Neural crest cell (in vitro differentiated cells): ENCODE data around the gene ADAMTS19. TPM values are rescaled to one million over a fixed set of nuclear protein-coding genes. Genes with fewer than 3 reads are reported as not detected.

Experiments
- DNase-seq: peaks from one replicate; pipeline ENCODE4 v3.0.0; 2021; ENCODE audit warnings: low read depth, mixed read lengths, low spot score
- H3K27ac Mint-ChIP-seq: one replicate; pipeline ENCODE4 v1.8.0; 2021; ENCODE audit warnings: mild to moderate bottlenecking, mixed read lengths; ENCODE audit not compliant: unreplicated experiment
- H3K27me3 Mint-ChIP-seq: 2 replicates; pipeline ENCODE4 v1.8.0; 2021; ENCODE audit warnings: low read depth, mild to moderate bottlenecking, mixed read lengths
- H3K36me3 Mint-ChIP-seq: 2 replicates; pipeline ENCODE4 v1.8.0; 2021; ENCODE audit warnings: low read depth, mild to moderate bottlenecking, mixed read lengths
- H3K4me1 Mint-ChIP-seq: 2 replicates; pipeline ENCODE4 v1.8.0; 2021; ENCODE audit warnings: mixed read lengths
- H3K4me3 Mint-ChIP-seq: one replicate; pipeline ENCODE4 v1.8.0; 2021; ENCODE audit warnings: mild to moderate bottlenecking, mixed read lengths
- H3K9me3 Mint-ChIP-seq: 2 replicates; pipeline ENCODE4 v1.8.0; 2021; ENCODE audit warnings: mixed read lengths
- total RNA-seq: library from RNA; stranded (reverse); gene quantifications from 2 replicates; pipeline ENCODE4 v1.2.1, GENCODE V29; 2021
- TF ChIP-seq, protein P1 (sequence below): fragments of 200-600 bp; sonication (generic); conservative IDR thresholded peaks from 2 replicates; pipeline ENCODE4 v1.5.0; 2021; ENCODE audit warnings: antibody characterized with exemption, mild to moderate bottlenecking

The ADAMTS19 gene
- total RNA-seq, 1 donor from 2014 or later = 3.1 TPM

DNA sequence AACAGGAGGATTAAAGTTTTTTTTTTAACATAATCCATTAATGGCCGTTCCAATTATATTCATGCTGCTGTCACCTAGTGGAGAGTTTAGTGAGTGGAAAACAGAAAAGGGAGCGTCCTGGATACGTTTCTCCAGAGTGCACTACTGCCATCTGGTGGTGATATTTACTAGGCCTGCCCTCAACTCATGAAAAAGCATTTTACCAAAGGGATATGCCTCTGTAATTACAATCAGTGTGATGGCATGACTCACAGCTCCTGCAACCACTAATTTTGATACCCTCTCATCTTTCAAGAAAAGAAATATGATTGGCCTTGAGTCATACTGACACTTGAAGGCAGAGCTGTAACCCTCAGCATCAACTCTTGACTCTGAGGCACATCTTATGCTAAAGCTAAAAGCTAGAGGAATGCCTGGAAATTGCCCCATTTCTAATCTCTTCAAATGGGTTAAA lies 307.9 kb downstream of the ADAMTS19 start:
- peaks cover 2% of the 10 kb centered on the region for H3K27me3 Mint-ChIP-seq
- peaks cover 4% of the 10 kb centered on the region for H3K4me1 Mint-ChIP-seq
- no peaks in the 10 kb centered on the region for H3K9me3 Mint-ChIP-seq
- TF ChIP-seq, protein P1, sequence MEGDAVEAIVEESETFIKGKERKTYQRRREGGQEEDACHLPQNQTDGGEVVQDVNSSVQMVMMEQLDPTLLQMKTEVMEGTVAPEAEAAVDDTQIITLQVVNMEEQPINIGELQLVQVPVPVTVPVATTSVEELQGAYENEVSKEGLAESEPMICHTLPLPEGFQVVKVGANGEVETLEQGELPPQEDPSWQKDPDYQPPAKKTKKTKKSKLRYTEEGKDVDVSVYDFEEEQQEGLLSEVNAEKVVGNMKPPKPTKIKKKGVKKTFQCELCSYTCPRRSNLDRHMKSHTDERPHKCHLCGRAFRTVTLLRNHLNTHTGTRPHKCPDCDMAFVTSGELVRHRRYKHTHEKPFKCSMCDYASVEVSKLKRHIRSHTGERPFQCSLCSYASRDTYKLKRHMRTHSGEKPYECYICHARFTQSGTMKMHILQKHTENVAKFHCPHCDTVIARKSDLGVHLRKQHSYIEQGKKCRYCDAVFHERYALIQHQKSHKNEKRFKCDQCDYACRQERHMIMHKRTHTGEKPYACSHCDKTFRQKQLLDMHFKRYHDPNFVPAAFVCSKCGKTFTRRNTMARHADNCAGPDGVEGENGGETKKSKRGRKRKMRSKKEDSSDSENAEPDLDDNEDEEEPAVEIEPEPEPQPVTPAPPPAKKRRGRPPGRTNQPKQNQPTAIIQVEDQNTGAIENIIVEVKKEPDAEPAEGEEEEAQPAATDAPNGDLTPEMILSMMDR = peak; percentile 99
- DNase-seq = peak; percentile 71
- no peaks in the 10 kb centered on the region for H3K36me3 Mint-ChIP-seq
- peak overlapping the region; percentile 17 for H3K4me3 Mint-ChIP-seq
- H3K27ac Mint-ChIP-seq = no peak overlapping the region

DNA sequence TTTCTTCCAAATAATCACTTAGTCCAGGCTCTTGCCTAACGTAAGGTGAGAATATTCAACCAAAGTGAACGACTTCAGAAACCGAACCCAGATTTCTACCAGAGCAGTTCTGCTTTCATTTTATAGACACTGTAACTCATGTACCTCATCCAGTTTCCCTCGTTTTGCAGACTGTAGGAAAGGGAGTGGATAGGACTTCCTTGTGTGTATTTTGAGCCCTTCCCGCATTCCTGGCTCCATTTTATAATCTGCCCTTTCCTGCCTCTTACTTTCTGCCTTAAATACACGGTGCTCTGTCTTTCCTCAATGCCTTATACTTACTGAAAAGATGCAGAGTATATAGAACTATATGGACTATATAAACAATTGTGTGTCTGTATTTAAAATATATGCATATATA lies 308.6 kb downstream of the ADAMTS19 start:
- Mint-ChIP-seq H3K27ac (no peak overlapping the region), H3K36me3 (no peaks in the 10 kb centered on the region), H3K9me3 (no peaks in the 10 kb centered on the region), H3K4me3 (no peak overlapping the region), H3K27me3 (peaks cover 2% of the 10 kb centered on the region), H3K4me1 (peaks cover 4% of the 10 kb centered on the region)
- no peak for DNase-seq
- TF ChIP-seq, protein P1 = no peak

DNA sequence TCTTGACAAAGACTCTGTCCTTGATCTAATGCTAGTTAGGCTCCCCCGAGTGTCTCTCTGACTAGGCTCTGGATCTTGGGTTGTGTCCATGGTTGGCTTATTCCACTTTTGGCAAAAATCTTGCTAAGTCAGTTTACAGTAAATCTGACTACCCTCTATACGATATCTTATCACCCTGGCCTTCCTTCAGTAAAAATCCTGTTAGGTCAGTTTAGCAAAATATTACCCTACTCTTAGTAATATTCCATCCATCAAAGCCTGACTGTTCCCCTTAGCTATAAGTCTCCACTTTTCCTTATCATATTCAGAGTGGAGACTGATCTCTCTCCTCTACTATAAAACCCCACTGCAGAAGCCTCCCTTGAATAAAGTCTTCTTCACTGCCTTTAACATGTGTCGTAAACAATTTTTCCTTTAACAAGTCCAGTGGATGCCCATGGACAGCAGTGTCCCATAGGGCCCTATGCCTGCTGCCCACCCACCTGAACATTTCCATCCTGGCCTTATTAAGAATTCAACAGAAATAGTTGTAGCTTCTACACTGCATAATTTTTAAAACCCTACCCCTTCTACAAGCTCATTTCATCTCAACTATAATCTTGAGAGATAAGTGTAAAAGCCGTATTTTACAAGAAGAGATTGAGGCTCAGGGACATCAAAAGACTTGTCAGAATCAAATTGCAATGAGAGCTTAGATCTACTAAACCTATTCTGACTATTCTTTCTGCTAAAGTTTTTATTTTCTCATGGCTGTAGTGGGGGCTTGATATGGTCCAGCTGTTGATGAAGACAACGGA lies 310.1 kb downstream of the ADAMTS19 start:
- Mint-ChIP-seq H3K36me3 (no peaks in the 10 kb centered on the region), H3K9me3 (no peaks in the 10 kb centered on the region), H3K4me1 (peaks cover 4% of the 10 kb centered on the region), H3K4me3 (no peak overlapping the region), H3K27me3 (peaks cover 2% of the 10 kb centered on the region), H3K27ac (no peak overlapping the region)
- TF ChIP-seq, protein P1 = no peak
- DNase-seq = no peak

DNA sequence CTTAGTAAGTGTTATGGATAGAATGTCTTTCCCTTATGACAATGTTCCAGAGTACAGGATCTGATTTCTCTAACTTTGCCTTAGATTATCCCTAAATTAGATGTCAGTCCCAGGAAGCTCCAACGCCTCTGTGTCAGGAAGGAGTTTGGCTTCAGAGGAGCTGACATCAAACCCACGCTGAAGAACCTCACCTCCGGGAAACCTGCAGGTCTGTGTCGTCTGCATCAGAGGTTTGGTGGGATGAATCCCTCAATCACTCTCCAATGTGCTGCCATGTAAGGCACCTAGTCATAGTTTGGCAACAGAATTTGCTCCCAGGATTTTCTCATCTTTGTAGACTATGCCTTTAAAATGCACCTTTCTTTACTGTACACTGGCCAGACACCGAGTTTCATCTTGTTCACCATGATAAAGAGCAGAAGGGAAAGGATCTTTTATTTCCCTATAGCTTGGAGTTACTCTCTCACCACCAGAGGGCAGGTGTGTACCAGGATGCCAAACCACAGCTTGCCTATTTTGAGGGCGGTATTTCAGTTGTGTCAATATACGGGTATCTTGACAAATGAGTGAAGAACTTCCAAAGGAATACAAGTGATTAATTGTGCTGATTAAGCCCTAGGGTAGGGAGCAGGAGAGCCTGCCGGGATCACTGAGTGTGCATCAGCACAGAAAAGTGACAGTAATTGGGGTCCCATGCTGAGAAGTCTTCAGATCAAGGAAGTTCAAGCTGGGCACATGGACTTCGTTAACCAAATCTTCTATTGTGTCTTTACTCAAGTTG lies 311.1 kb downstream of the ADAMTS19 start:
- TF ChIP-seq, protein P1 = peak; percentile 89
- Mint-ChIP-seq H3K4me1 (peaks cover 4% of the 10 kb centered on the region), H3K9me3 (no peaks in the 10 kb centered on the region), H3K36me3 (no peaks in the 10 kb centered on the region), H3K27ac (no peak overlapping the region), H3K27me3 (peaks cover 2% of the 10 kb centered on the region), H3K4me3 (no peak overlapping the region)
- DNase-seq = peak; percentile 66

DNA sequence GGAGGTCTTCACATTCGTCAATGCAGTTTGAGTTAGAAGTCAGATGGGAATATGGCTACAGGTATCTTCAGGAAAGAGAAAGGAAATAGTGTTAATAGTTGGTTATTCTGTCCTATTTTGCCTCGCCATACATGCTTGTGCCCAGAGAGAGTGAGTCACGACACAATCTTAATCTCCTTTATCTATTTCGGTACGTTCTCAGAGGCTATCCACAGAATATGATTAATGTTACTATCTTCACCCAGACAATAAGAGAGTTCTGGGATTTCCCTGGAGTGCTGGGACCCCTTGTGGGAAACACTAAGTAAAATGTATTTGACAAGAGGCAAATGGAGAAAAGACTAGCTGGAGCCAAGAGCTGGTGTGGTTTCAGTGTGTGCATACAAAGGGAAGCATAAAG lies 313.3 kb downstream of the ADAMTS19 start:
- H3K4me1 Mint-ChIP-seq = no peaks in the 10 kb centered on the region
- no peaks in the 10 kb centered on the region for H3K36me3 Mint-ChIP-seq
- TF ChIP-seq, protein P1 = no peak
- H3K27ac Mint-ChIP-seq = no peak overlapping the region
- no peak overlapping the region for H3K4me3 Mint-ChIP-seq
- no peaks in the 10 kb centered on the region for H3K27me3 Mint-ChIP-seq
- no peak for DNase-seq
- H3K9me3 Mint-ChIP-seq = no peaks in the 10 kb centered on the region
